ENCODE data around the gene PLEKHJ1.

DNA sequence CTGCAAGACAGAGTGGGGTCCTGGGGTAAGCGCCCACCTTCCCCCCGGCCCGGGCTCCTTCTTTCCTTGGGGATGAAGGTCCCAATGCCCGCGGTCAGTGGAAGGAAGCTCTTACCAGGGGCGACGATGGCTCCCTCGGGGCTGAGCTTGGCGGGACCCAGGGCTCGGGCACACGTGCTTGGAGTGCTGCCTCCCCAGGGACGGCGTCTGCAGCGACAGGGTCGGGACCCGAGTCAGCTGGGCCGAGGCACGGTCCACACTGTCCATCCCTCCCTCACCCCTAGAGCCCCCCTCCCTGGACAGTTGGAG is 16.6 kb upstream of the PLEKHJ1 start:
- TF ChIP-seq, protein P1, sequence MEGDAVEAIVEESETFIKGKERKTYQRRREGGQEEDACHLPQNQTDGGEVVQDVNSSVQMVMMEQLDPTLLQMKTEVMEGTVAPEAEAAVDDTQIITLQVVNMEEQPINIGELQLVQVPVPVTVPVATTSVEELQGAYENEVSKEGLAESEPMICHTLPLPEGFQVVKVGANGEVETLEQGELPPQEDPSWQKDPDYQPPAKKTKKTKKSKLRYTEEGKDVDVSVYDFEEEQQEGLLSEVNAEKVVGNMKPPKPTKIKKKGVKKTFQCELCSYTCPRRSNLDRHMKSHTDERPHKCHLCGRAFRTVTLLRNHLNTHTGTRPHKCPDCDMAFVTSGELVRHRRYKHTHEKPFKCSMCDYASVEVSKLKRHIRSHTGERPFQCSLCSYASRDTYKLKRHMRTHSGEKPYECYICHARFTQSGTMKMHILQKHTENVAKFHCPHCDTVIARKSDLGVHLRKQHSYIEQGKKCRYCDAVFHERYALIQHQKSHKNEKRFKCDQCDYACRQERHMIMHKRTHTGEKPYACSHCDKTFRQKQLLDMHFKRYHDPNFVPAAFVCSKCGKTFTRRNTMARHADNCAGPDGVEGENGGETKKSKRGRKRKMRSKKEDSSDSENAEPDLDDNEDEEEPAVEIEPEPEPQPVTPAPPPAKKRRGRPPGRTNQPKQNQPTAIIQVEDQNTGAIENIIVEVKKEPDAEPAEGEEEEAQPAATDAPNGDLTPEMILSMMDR (IDR thresholded peaks at IDR 0.05) = no peak
- TF ChIP-seq POLR2AphosphoS5 (IDR thresholded peaks at IDR 0.05) = no peak
- no peak for TF ChIP-seq EP300 (IDR thresholded peaks at IDR 0.05)
- no peak for TF ChIP-seq POLR2A (IDR thresholded peaks at IDR 0.05)

All from suprapubic skin (tissue), 4 donors.